Measurements from ENCODE around the gene ADAMTSL1.

GRCh38 chr9:18596920-18597319 lies 123.0 kb downstream of the ADAMTSL1 start:
- TF ChIP-seq POLR2A (IDR thresholded peaks at IDR 0.05; ENCODE audit: control extremely low read depth in 1 of 2, low read depth in 2 of 2, low read length in 2 of 2): no peak
- TF ChIP-seq CTCF (IDR thresholded peaks at IDR 0.05; ENCODE audit: control extremely low read depth in 1 of 3, insufficient read depth in 1 of 3, low read depth in 1 of 3, low read length in 3 of 3): no peak

All from H1 (cell line).